HCT116 (cell line): ENCODE data around the gene GLOD5. TPM values are rescaled to one million over a fixed set of nuclear protein-coding genes. Genes with fewer than 3 reads are reported as not detected.

Experiments
- ATAC-seq: fragments of 200-7000 bp; cut with Tn5 transposase; 2 replicates; pipeline ENCODE4 v1.9.1; 2020; ENCODE audit warnings: mild to moderate bottlenecking, moderate library complexity
- BruUV-seq: library from RNA; stranded (reverse); fragments of 400-500 nt; replicated peaks from 2 replicates; lab custom pipeline; 2021; lab: Mats Ljungman, UMichigan
- CTCF ChIA-PET: fragments of 300-600 bp; sonication (Branson Sonifier 250); formaldehyde crosslinking; loops from one replicate; lab custom pipeline; 2021; ENCODE audit warnings: antibody characterized with exemption; lab: Charles Lee
- POLR2A ChIA-PET: fragments of 300-600, 350-600 bp; sonication (Branson Sonifier 250); formaldehyde crosslinking; loops from one replicate; lab custom pipeline; 2021; ENCODE audit warnings: antibody characterized with exemption; lab: Charles Lee
- RAD21 ChIA-PET, 2 experiments: fragments of 300-600 bp; sonication (Branson Sonifier 250); formaldehyde crosslinking; loops; one replicate each; lab custom pipeline; 2023; ENCODE audit warnings: low total read pairs in 2 of 2; ENCODE audit not compliant: uncharacterized antibody in 2 of 2, unreplicated experiment in 2 of 2, low non-redundant PET in 1 of 2; lab: Charles Lee
- DNase-seq: peaks from one replicate; pipeline ENCODE4 v3.0.0-alpha.2; 2010; ENCODE audit warnings: low read depth, low spot score
- H2AFZ ChIP-seq: fragments of 200-600 bp; shearing (Covaris generic), sonication (generic); 2 replicates; pipeline ENCODE4 v1.6.1; 2017; ENCODE audit warnings: low read depth, mixed run types, mixed read lengths, antibody characterized with exemption, low read length; ENCODE audit not compliant: poor library complexity, severe bottlenecking
- H3K27ac ChIP-seq: 2 replicates; pipeline ENCODE4 v1.5.1; 2012; ENCODE audit warnings: low read depth, low read length
- H3K27me3 ChIP-seq: fragments of 200-600 bp; sonication (generic); 2 replicates; pipeline ENCODE4 v1.6.1; 2016; ENCODE audit warnings: mixed run types, low read length, mixed read lengths; ENCODE audit not compliant: insufficient read depth
- H3K36me3 ChIP-seq, 2 experiments: fragments of 200-500 bp in 1 of 2; fragments of 200-600 bp in 1 of 2; sonication (Bioruptor generic) in 1 of 2; sonication (generic) in 1 of 2; 2 replicates each; pipeline versions ENCODE4 v1.5.1 to v1.6.1; 2014 to 2016; ENCODE audit warnings: low read length in 2 of 2, inconsistent platforms in 1 of 2, mixed read lengths in 1 of 2, mixed run types in 1 of 2; ENCODE audit not compliant: insufficient read depth in 2 of 2, control insufficient read depth in 1 of 2
- H3K4me1 ChIP-seq, 2 experiments: fragments of 200-600 bp in 1 of 2; sonication (generic) in 1 of 2; 2 replicates each; pipeline versions ENCODE4 v1.5.1 to v1.6.1; 2012 to 2017; ENCODE audit warnings: low read length in 2 of 2, inconsistent platforms in 1 of 2, mild to moderate bottlenecking in 1 of 2, mixed read lengths in 1 of 2, mixed run types in 1 of 2, moderate library complexity in 1 of 2; ENCODE audit not compliant: insufficient read depth in 2 of 2, control insufficient read depth in 1 of 2
- H3K4me2 ChIP-seq: fragments of 200-600 bp; sonication (generic); 2 replicates; pipeline ENCODE4 v1.6.1; 2017; ENCODE audit warnings: mixed run types, low read length, mixed read lengths
- H3K4me3 ChIP-seq, 2 experiments: fragments of 200-600 bp in 1 of 2; sonication (generic) in 1 of 2; replicated peaks in 1 of 2; 2 replicates each; pipeline ENCODE4 v1.5.1; 2011 to 2016; ENCODE audit warnings: low read length in 2 of 2, control low read depth in 1 of 2, low read depth in 1 of 2, mild to moderate bottlenecking in 1 of 2, mixed read lengths in 1 of 2, mixed run types in 1 of 2
- H3K79me2 ChIP-seq: fragments of 200-600 bp; sonication (generic); 2 replicates; pipeline ENCODE4 v1.6.1; 2017; ENCODE audit warnings: mild to moderate bottlenecking, mixed run types, low read length, moderate library complexity, mixed read lengths; ENCODE audit not compliant: insufficient read depth
- H3K9ac ChIP-seq: fragments of 200-600 bp; sonication (generic); 2 replicates; pipeline ENCODE4 v1.6.1; 2016; ENCODE audit warnings: low read length, mixed read lengths
- H3K9me2 ChIP-seq: fragments of 200-600 bp; sonication (generic), shearing (Covaris generic); 2 replicates; pipeline ENCODE4 v1.6.1; 2017; ENCODE audit warnings: mixed run types, mild to moderate bottlenecking, moderate library complexity; ENCODE audit not compliant: insufficient read depth
- H3K9me3 ChIP-seq, 2 experiments: fragments of 200-500 bp in 1 of 2; fragments of 200-600 bp in 1 of 2; sonication (Bioruptor generic) in 1 of 2; sonication (generic) in 1 of 2; 2 replicates each; pipeline ENCODE4 v1.6.1; 2014 to 2017; ENCODE audit warnings: low read length in 2 of 2, mixed read lengths in 2 of 2, inconsistent platforms in 1 of 2, low read depth in 1 of 2, mild to moderate bottlenecking in 1 of 2, mixed run types in 1 of 2, moderate library complexity in 1 of 2; ENCODE audit not compliant: control insufficient read depth in 1 of 2, insufficient read depth in 1 of 2
- H4K20me1 ChIP-seq: fragments of 200-600 bp; sonication (generic), shearing (Covaris generic); 2 replicates; pipeline ENCODE4 v1.6.1; 2017; ENCODE audit warnings: mixed run types, mild to moderate bottlenecking, moderate library complexity; ENCODE audit not compliant: insufficient read depth
- EGR1 ChIP-seq: IDR thresholded peaks from 2 replicates; pipeline ENCODE4 v1.6.1; 2012; ENCODE audit warnings: low read depth
- ELF1 ChIP-seq: IDR thresholded peaks from 2 replicates; pipeline ENCODE4 v1.6.1; 2012; ENCODE audit warnings: low read depth, borderline replicate concordance
- EZH2 ChIP-seq: fragments of 200-600 bp; sonication (generic); IDR thresholded peaks from 2 replicates; pipeline ENCODE4 v1.6.1; 2017; ENCODE audit warnings: antibody characterized with exemption, mixed run types
- FOSL1 ChIP-seq: IDR thresholded peaks from 2 replicates; pipeline ENCODE4 v1.6.1; 2012; ENCODE audit warnings: low read depth
- MAX ChIP-seq: IDR thresholded peaks from 2 replicates; pipeline ENCODE4 v1.6.1; 2012
- SRF ChIP-seq: IDR thresholded peaks from 2 replicates; pipeline ENCODE4 v1.6.1; 2012; ENCODE audit warnings: low read depth
- TCF7L2 ChIP-seq: IDR thresholded peaks from 2 replicates; pipeline ENCODE4 v1.7.0; 2011; ENCODE audit warnings: borderline replicate concordance, inconsistent platforms; ENCODE audit not compliant: insufficient read depth, insufficient read length; ENCODE audit errors: extremely low read depth
- ZFX ChIP-seq: fragments of 450-650 bp; IDR thresholded peaks from 2 replicates; pipeline ENCODE4 v1.6.1; 2017
- ZNF274 ChIP-seq: fragments of 200-500 bp; sonication (Bioruptor generic); IDR thresholded peaks from 2 replicates; pipeline ENCODE4 v1.6.1; 2014; ENCODE audit warnings: mild to moderate bottlenecking, low read depth, low read length, inconsistent platforms
- intact Hi-C: fragments of 100-400 bp; cut with micrococcal nuclease; formaldehyde crosslinking; loops from 2 replicates; pipeline ENCODE4 v1.10.0; 2022
- total RNA-seq: library from RNA; stranded (reverse); gene quantifications from one replicate; pipeline ENCODE4 v1.2.1, GENCODE V29; 2021; ENCODE audit not compliant: unreplicated experiment

GLOD5 gene
- total RNA-seq, 1 experiment from 2014 or later = not detected

GRCh38 chrX:48816014-48816810, 54.7 kb downstream of the GLOD5 start:
- ATAC-seq (no peak), DNase-seq (no peak)
- TF ChIP-seq FOSL1 (no peak), ELF1 (no peak), ZNF274 (no peak), TCF7L2 (no peak), MAX (no peak)
- H3K36me3 ChIP-seq = no peaks in the 10 kb centered on the region
- H3K9ac ChIP-seq = no peak overlapping the region
- no peaks in the 10 kb centered on the region for H3K79me2 ChIP-seq
- H2AFZ ChIP-seq = no peak overlapping the region
- no peak overlapping the region for H3K4me2 ChIP-seq
- H3K27me3 ChIP-seq = no peaks in the 10 kb centered on the region
- ChIA-PET CTCF (no interaction called here), POLR2A (no interaction called here), RAD21 (no interaction called here)
- no TSS peak for BruUV-seq
- H3K9me2 ChIP-seq = no peaks in the 10 kb centered on the region
- H3K9me3 ChIP-seq = no peaks in the 10 kb centered on the region
- H3K27ac ChIP-seq = no peak overlapping the region
- H3K4me1 ChIP-seq = no peaks in the 10 kb centered on the region
- intact Hi-C loops = no loop called here
- no peak overlapping the region for H3K4me3 ChIP-seq
- no peaks in the 10 kb centered on the region for H4K20me1 ChIP-seq

- no peaks in the 10 kb centered on the region for H4K20me1 ChIP-seq
- H3K4me2 ChIP-seq = no peak overlapping the region
- intact Hi-C loops = no loop called here
- TF ChIP-seq EZH2 (no peak), TCF7L2 (no peak), ZFX (no peak), SRF (no peak), EGR1 (no peak)
- no peak for ATAC-seq
- no peaks in the 10 kb centered on the region for H3K4me1 ChIP-seq
- H3K9me3 ChIP-seq = no peaks in the 10 kb centered on the region
- H3K9me2 ChIP-seq = no peaks in the 10 kb centered on the region
- H3K4me3 ChIP-seq = no peak overlapping the region
- POLR2A ChIA-PET = no interaction called here
- no peak overlapping the region for H2AFZ ChIP-seq
- no peak overlapping the region for H3K9ac ChIP-seq
- H3K79me2 ChIP-seq = no peaks in the 10 kb centered on the region
- no TSS peak for BruUV-seq
- H3K27me3 ChIP-seq = no peaks in the 10 kb centered on the region
- CTCF ChIA-PET = no interaction called here
- H3K27ac ChIP-seq = no peak overlapping the region
- no peak for DNase-seq
- RAD21 ChIA-PET = no interaction called here
- no peaks in the 10 kb centered on the region for H3K36me3 ChIP-seq
Measured at GRCh38 chrX:48818098-48818497, 56.6 kb downstream of the GLOD5 start.
